DOHH2 (cell line): ENCODE data around the gene ZNF385B.

ENCODE experiments used
- EZH2phosphoT487 ChIP-seq: fragments of 200-600 bp; sonication (generic); IDR thresholded peaks from 2 replicates; pipeline ENCODE4 v1.6.1; 2017; ENCODE audit warnings: borderline replicate concordance, mild to moderate bottlenecking, antibody characterized with exemption, low read length, moderate library complexity, mixed read lengths
- TF ChIP-seq, protein P1 (sequence below): fragments of 200-600 bp; sonication (generic); IDR thresholded peaks from one replicate; pipeline ENCODE4 v1.5.1; 2014; ENCODE audit warnings: antibody characterized with exemption, mild to moderate bottlenecking, low read depth, low read length; ENCODE audit not compliant: poor library complexity, severe bottlenecking

DNA sequence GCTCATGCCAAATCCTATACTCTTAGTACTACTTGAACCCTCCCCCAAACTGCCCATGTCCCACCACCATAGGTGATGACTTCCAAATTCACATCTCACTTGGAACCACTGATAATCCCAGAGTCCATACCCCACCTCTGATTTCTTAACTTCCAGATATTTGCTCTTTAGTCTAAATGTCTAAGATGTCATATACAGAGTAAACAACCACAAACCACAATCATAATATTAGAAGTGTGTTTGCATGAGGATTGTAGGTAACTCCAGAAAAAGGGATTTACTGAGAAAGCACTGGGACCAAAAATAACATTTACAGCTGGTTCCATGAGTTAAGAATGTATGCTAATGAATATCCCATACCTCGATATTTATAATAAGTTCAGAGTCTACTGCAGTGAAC, 146.2 kb downstream of the ZNF385B start:
- TF ChIP-seq, protein P1, sequence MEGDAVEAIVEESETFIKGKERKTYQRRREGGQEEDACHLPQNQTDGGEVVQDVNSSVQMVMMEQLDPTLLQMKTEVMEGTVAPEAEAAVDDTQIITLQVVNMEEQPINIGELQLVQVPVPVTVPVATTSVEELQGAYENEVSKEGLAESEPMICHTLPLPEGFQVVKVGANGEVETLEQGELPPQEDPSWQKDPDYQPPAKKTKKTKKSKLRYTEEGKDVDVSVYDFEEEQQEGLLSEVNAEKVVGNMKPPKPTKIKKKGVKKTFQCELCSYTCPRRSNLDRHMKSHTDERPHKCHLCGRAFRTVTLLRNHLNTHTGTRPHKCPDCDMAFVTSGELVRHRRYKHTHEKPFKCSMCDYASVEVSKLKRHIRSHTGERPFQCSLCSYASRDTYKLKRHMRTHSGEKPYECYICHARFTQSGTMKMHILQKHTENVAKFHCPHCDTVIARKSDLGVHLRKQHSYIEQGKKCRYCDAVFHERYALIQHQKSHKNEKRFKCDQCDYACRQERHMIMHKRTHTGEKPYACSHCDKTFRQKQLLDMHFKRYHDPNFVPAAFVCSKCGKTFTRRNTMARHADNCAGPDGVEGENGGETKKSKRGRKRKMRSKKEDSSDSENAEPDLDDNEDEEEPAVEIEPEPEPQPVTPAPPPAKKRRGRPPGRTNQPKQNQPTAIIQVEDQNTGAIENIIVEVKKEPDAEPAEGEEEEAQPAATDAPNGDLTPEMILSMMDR, result no peak
- no peak for TF ChIP-seq EZH2phosphoT487
